Measurements from ENCODE around the gene ADGRV1.
"Not testable (repeated sequence)": the region's sequence is repeated elsewhere in the genome, so short reads cannot be mapped to it uniquely, and the experiment has no call there.

The ADGRV1 gene

DNA sequence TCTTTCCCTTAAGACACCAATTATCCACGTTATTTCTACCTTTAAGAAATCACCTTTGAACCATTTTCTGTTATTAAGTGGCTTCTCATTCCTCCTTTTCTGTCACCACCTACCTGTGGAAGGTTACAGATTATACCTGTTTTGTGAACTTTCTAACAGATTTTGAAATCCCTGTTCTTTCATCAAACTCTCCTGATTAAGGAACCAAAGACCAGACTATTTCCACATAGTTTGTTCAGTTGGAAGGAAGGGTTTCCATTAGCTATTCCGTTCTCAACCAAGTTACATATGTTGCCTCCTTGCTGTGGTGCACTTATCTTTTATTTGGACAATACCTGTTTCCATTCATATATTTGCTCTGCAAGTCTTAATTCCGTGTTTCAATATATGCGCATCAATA is 343.6 kb downstream of the ADGRV1 start:
- no peak for DNase-seq (ENCODE audit: low read depth)

DNA sequence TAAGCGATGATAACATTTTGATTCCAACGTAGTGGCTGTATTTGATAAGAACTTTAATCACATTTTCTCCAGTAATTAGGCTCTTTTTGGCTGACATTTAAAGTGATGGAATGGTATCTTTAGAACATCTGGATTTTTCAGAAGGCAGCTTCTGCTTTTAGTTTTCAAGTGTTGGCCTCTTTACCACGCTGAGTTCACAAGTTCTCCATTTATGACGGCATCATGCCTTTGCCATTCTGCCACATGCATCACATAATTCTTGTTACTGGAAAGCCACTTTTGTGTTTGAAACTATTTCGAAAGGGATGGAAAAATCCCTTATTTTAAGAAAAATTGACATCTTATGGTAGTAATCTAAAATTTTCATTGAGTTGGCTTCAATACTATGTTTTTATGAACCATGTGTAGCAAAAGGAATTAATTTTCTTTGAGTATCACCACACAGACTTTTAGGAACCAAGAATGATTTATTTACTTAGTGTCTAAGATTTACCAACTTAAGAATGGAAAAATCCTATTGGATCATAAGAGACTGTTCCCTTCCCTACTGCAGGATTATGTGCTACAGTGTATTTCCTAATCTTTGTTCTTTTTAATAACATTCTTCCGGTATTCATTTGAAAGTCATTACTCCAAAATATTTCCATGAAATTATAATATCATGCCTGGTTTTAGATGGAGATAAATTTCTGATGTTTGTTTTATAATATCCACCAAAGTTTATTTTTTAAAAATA is 344.2 kb downstream of the ADGRV1 start:
- DNase-seq (ENCODE audit: low read depth): no peak

DNA sequence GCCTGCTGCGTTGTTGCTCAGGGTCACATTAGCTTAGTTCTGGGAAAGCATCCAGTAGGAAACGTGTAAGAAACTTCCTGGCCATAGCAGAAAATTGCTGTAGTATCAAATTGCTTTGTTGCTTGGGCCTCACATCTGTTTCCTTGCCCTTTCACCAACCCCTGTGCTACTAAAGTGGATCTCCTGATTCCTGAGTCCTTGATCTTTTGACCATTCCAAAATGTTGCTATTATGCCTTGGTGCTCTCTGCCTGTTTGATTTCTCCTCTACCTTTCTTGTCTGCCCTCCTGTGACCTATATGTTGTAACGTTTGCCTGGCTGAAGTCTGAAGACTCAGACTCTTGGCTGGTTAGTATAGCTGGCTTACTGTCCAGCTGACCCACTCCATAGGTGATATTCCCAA is 350.5 kb downstream of the ADGRV1 start:
- DNase-seq (ENCODE audit: low read depth): no peak

DNA sequence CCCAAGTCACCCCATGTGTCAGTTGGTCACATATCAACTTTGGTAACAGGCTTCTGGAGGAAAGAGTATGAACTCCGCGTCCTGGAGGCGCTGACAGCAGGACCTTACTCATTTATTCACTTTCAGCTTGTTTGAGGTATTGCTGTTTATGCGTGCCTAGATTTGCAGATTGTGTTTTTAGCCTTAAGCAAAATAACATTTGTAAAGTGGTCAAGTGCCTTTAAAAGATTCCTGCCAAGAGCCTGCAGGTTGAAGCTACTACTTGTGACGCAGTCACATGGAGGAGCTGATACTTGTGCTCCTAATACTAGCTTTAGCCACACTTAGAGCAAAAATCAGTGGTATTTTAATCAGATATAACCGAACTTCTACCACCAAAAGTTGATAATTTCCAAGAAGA is 351.3 kb downstream of the ADGRV1 start:
- no peak for DNase-seq (ENCODE audit: low read depth)

DNA sequence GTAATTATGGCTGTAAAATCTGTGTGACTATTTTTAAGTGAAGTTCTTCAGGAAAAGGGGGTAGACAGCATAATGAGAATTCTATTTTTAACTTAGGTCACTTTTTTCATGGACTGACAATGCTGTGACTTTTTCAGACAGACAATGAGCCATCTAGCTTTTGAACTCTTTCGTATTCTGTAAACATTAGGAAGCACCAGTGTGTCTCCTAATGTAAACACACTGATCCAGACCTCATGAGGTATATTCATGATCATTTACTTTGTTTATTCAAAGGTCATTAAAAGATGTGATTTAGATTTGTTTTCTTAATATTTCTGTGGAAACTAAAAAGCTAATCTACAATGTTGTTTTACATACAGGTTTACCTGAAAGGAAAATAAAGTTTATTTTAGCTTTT is 352.6 kb downstream of the ADGRV1 start:
- DNase-seq (ENCODE audit: low read depth): no peak

DNA sequence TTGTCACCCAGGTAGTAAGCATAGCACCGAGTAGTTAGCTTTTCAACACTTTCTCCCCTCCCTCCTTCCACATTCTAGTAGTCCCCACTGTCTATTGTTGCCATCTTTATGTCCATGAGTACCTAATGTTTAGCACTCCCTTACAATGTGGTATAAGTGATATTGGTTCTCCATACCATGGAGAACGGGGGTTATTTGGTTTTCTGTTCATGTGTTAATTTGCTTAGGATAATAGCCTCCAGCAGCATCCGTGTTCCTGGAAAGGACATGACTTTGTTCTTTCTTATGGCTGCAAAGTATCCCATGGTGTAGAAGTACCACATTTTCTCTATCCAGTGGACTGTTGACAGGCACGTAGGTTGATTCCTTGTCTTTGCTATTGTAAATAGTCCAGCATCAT is 353.9 kb downstream of the ADGRV1 start:
- DNase-seq (ENCODE audit: low read depth): no peak

DNA sequence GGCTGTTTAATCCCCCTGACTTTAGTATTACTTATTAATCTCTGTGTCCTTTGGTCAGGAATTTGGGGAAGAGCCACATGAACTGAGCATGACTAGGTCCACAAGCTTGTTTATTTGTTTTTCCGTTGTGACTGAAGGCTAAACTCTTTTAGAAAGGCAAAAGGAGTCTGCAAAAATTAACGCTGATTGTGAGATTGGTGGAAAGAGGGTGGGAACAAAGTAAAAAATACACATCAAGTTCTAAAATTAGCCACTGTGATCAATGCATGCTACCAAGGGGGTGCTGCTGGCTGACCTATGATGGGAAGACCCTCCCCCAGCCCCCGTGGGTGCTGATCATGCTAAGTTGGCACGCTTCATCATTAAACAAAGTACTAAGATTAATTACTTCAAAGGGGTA is 356.8 kb downstream of the ADGRV1 start:
- no peak for DNase-seq (ENCODE audit: low read depth)

DNA sequence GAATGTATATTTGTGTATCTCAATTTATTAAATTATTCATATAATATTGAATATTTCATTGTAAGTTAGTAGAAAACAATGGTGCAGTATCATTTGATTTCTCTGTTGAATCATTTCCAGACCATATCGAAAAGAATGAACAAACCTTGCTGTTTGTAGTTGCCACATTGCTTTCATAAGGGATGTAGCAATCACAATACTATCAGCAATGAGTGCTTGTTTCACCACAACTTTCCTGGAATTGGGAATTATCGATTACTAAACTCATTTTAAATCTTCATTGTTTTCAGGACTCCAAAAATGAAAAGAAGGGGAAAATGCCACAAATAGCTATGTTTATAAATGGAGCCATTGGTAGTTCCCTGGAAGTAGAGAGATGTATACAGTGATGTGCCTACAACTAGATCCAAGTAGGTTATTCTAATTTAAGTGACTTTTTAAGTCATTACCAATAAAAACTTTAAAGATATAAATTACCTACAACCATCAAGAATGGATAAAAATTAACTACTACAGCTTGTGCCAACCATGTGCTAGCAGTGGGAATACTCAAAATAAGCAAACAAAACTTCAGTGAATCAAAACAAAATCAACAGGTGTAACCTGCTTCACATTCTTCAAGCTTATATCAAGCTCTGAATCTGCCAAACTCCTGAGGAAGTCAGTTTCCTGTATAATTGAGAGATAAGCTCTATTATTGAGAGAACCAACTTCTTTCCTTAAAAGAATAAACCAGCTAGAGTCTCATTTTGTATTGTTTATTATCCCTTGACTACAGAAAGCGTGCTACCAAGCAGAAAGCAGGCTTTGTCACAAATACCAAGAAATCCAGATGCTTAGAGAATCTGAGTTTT is 358.6 kb downstream of the ADGRV1 start:
- DNase-seq (ENCODE audit: low read depth): no peak

DNA sequence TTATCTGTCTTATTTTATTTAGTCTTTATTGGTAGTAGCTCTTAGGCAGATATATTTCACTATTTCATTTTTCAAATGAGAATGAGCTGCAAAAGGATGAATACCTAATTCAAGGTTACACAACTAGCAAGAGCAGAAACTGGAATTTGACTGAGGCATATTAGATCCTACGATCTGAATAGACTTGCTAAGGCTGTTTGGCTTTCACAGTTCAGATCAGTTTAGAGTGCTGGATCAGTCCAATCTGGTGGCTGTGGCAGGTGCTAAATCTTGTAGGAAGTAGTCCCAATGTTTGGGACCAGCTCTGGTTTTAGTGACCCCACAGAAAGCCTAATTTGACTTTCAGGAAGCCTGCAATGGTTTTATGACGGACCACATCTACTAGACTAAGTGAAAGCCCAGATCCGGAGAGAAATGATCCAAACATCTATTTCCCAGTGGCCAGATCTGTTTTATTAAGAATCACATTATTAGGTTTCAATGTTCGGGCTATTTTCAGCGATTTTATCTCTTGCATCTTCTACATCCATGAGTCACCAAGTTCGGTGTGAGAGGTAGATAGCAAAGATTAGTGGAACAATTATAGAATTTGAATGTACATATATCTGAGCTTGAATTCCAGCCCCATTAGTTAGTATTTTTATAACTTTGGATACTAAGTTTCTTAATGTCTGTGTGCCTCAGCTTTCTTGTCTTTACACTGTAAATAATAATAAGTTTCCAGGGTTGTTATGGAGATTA is 359.5 kb downstream of the ADGRV1 start:
- no peak for DNase-seq (ENCODE audit: low read depth)

DNA sequence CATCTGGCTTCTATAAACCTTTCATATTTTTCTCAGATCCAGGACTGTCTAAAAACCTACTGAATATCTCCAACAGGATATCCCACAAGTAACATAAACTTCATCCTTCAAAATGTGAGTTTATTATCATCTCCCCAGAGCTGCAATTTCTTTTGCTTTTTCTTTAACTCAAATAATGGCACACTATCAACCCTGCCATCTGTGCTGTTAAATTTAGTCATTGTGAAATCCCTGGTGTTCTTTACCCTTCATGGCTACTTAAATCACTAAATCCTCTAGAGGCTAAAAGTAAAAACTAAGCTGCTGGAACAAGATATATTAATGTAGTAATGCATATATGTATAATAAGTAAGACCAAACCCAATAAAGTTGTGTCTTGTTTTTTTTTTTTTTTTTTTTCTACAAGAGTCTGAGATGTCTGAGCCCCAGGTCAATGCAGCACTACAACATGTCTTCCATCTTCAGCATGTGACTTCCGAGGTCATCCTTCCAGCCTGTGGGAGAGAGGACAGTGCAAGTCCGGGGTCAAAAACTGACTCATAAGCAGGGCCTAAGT is 362.9 kb downstream of the ADGRV1 start:
- DNase-seq (ENCODE audit: low read depth): no peak

DNA sequence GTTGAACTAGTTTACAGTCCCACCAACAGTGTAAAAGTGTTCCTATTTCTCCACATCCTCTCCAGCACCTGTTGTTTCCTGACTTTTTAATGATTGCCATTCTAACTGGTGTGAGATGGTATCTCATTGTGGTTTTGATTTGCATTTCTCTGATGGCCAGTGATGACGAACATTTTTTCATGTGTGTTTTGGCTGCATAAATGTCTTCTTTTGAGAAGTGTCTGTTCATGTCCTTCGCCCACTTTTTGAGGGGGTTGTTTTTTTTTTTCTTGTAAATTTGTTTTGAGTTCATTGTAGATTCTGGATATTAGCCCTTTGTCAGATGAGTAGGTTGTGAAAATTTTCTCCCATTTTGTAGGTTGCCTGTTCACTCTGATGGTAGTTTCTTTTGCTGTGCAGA is 365.6 kb downstream of the ADGRV1 start:
- not testable (repeated sequence) for DNase-seq (ENCODE audit: low read depth)

DNA sequence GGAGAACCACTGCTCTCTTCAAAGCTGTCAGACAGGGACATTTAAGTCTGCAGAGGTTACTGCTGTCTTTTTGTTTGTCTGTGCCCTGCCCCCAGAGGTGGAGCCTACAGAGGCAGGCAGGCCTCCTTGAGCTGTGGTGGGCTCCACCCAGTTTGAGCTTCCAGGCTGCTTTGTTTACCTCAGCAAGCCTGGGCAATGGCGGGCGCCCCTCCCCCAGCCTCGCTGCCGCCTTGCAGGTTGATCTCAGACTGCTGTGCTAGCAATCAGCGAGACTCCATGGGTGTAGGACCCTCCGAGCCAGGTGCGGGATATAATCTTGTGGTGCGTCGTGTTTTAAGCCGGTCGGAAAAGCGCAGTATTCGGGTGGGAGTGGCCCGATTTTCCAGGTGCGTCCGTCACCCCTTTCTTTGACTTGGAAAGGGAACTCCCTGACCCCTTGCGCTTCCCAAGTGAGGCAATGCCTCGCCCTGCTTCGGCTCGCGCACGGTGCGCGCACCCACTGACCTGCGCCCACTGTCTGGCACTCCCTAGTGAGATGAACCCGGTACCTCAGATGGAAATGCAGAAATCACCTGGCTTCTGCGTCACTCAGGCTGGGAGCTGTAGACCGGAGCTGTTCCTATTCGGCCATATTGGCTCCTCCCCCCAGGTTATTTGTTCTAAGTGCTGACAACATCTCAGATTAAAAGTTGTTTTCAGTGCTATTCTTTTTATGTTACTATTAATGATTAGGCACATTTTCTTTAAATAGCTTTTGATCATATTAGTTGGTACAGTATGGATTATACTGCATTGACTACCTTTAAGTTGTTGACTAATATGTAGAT is 370.6 kb downstream of the ADGRV1 start:
- DNase-seq (ENCODE audit: low read depth): not testable (repeated sequence)

DNA sequence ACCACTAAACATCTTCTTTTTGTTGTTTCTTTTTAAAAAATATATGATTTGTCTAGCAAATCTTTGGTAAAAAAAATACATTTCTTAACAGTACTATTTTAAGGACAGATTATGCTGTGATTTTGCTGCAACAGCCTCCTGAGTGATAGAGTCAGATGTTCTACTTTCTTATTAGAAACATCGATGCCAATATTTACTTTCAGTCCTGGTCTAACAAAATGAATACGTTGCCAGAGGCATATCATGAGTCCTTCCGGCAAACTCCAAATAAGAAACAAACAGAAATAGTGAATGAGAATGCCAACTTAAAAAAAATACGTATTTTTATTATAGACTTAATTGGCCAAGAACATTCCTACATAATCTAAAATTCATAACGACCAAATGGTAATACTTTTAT is 371.5 kb downstream of the ADGRV1 start:
- no peak for DNase-seq (ENCODE audit: low read depth)

DNA sequence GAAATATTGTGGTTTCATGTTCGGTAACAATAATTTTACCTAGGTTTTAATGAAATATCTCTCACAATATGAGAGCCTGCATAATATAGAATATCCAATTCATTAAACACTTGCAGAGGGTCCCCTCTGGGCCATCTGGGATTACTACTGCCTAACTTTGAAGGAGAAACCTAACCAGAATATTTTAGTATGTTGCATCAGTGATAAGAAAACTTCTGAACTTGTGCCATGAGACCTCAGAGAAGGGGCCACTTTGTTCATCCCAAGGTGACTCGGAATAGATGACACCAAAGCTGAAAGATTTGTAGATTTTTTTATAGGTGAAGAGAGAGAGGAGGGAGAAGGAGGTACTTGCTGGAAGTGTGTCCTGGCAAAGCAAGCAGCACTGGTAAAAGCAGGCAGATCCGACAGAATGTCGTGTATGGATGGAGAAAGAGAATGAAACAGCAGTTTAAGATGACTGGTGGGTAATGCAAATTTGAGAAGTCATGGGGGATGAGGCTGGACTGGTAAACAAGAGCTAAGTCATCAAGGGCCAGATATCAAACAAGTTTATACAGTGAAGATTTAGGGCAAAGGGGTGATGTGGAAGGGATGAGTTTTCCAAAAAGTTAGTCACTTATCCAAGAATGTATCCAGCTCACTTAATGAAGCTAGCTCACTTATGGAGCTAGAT is 372.3 kb downstream of the ADGRV1 start:
- DNase-seq (ENCODE audit: low read depth): no peak

DNA sequence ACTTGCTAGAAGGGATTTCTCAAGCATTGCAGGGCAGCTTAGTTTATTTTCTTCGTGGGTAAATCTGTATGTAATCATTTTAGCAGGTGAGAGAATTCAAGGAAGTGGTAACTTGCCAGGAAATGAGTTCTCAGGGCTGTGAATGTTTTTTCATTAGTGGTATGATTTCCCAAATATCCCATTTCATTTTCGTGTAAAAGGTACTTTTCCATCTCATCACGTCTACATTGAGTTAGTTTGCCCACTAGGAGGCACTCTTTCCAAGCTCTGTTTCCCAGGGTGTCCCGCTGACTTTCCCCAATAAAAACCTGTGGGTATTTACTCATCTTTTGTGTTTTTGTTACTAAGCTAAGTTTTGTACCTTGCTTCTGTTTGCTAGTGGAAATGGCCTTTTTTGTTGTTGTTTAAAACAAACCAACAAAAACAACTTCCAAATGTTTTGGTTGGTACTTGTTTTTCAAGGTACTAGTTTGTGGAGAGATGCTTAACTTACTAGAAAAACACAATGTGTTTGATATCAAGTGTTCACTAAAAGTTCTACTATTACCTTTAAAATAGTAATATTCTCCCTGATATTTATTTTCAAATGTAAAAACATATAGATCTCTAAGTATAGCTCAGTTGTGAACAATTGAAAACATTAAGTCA is 373.6 kb downstream of the ADGRV1 start:
- no peak for DNase-seq (ENCODE audit: low read depth)

DNA sequence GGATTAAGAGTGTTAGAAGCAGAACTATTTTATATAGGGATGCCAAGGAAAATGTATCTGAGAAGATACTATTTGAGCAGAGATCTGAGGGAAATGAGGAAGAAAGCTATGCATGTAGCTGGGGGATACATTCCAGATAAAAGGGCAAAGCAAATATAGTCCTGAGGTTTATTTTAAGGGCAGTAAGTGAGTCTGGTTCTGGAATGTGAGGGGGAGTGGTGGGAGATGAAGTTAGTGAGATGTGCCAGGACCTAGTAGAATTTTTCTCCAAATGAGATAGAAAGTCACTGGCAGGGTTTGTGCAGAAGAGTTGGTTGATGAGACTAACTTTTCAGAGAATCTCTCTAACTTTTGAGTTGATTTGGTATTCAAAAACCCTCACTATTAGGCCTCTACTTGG is 374.7 kb downstream of the ADGRV1 start:
- DNase-seq (ENCODE audit: low read depth): no peak

DNA sequence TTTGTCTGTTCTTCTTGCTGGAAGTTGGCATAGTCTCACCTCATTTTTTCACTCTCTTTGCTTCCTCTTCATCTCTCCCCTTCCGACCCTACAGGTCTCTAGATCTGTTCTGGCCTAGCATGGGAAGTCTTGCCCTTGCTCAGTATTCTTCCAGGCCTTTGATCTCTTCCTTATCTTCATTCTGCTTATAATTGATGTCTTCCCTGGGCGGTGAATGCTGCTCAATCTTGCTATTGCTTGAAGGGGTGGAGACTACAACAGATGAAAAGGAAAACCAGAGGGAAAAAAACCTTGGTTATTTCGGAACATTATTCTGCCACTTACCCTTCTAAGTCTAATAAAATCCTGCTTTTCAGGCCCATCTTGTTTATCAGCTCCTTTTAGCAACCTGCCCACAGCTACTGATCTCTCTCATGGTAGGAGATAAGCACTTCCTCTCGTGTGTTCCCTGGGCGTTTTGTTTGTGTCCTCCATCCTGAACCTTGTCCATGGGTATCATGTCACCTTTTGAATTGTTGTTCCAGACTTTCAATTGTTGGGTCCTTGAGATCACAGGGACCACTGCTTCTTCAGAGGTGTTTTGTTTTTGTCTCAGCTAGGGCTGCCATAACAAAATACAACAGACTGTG is 375.6 kb downstream of the ADGRV1 start:
- no peak for DNase-seq (ENCODE audit: low read depth)

DNA sequence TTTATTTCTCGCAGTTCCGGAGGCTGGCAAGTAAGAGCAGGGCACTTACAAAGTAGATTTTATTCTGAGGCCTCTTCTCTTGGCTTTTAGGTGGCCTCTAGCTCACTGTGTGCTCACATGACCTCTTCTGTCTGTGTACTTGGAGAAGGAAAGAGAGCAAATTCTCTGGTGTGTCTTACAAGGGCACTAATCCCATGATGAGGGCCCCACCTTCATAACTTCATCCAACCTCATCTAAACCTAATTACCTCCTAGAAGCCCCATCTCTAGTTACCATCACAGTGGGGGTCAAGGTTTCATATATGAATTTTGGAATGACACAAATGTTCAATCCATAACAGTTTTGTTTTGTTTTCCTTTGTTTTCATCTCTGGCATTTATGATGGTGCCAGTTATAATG is 376.1 kb downstream of the ADGRV1 start:
- no peak for DNase-seq (ENCODE audit: low read depth)

DNA sequence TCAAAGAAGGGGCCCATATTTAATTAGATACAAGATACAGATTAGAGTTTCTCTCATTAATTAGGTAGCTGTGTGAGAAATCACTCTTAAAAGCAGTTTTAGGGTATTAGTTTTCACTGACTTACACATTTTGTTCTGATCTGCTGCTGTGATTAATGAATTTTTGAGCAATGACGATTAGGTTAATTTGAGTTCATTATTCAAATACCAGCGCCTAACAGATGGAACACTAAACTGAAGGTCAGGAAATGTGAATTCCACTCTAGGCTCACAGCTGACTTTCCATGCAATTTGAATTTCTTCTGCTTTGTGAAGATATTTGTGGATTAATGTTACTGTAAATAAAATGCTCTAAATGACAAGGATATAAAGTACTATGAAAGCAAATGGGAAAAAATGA is 380.6 kb downstream of the ADGRV1 start:
- DNase-seq (ENCODE audit: low read depth): no peak
